HUES6 (cell line): ENCODE results near the gene IL16.

Source experiments
- H3K27ac ChIP-seq: 2 replicates; pipeline ENCODE4 v1.7.0; 2013; ENCODE audit warnings: low read depth, mild to moderate bottlenecking, low read length, inconsistent platforms
- H3K27me3 ChIP-seq: 2 replicates; pipeline ENCODE4 v1.6.1; 2013; ENCODE audit warnings: low read length; ENCODE audit not compliant: control insufficient read depth, insufficient read depth
- H3K36me3 ChIP-seq: 2 replicates; pipeline ENCODE4 v1.6.1; 2013; ENCODE audit warnings: low read length; ENCODE audit not compliant: control insufficient read depth, insufficient read depth
- H3K4me1 ChIP-seq: 2 replicates; pipeline ENCODE4 v1.6.1; 2013; ENCODE audit warnings: low read length; ENCODE audit not compliant: control insufficient read depth, insufficient read depth
- H3K4me3 ChIP-seq: 2 replicates; pipeline ENCODE4 v1.5.1; 2013; ENCODE audit warnings: low read depth, low read length
- H3K9ac ChIP-seq: one replicate; pipeline ENCODE4 v1.6.1; 2013; ENCODE audit warnings: mild to moderate bottlenecking, low read length
- H3K9me3 ChIP-seq: 2 replicates; pipeline ENCODE4 v1.6.1; 2013; ENCODE audit warnings: low read depth, low read length; ENCODE audit not compliant: control insufficient read depth, insufficient read depth

IL16 gene

GRCh38 chr15:81256916-81257315 lies 60.2 kb downstream of the IL16 start:
- Histone ChIP-seq H3K4me1 (no peaks in the 10 kb centered on the region), H3K9me3 (no peaks in the 10 kb centered on the region), H3K9ac (no peak overlapping the region), H3K36me3 (no peaks in the 10 kb centered on the region), H3K27ac (no peak overlapping the region), H3K4me3 (no peak overlapping the region), H3K27me3 (no peaks in the 10 kb centered on the region; the same call in 1 of the 2 replicates)

- H3K27me3 ChIP-seq = no peaks in the 10 kb centered on the region; the same call in 1 of the 2 replicates
- H3K9me3 ChIP-seq = no peaks in the 10 kb centered on the region
- H3K27ac ChIP-seq = no peak overlapping the region
- H3K4me1 ChIP-seq = no peaks in the 10 kb centered on the region
- H3K36me3 ChIP-seq = no peaks in the 10 kb centered on the region
- no peak overlapping the region for H3K4me3 ChIP-seq
- H3K9ac ChIP-seq = no peak overlapping the region
These were observed 60.8 kb downstream of the IL16 start for GRCh38 chr15:81257435-81257834.

GRCh38 chr15:81258455-81258854 lies 61.8 kb downstream of the IL16 start:
- no peaks in the 10 kb centered on the region for H3K4me1 ChIP-seq
- H3K27me3 ChIP-seq = no peaks in the 10 kb centered on the region; the same call in 1 of the 2 replicates
- H3K9ac ChIP-seq = no peak overlapping the region
- H3K9me3 ChIP-seq = no peaks in the 10 kb centered on the region
- no peaks in the 10 kb centered on the region for H3K36me3 ChIP-seq
- H3K4me3 ChIP-seq = no peak overlapping the region
- no peak overlapping the region for H3K27ac ChIP-seq

- Histone ChIP-seq H3K36me3 (no peaks in the 10 kb centered on the region), H3K27me3 (no peaks in the 10 kb centered on the region; the same call in 1 of the 2 replicates)
These were observed 63.1 kb downstream of the IL16 start for GRCh38 chr15:81259760-81260298.

GRCh38 chr15:81261172-81261811 lies 64.6 kb downstream of the IL16 start:
- Histone ChIP-seq H3K27me3 (no peaks in the 10 kb centered on the region; the same call in 1 of the 2 replicates), H3K9me3 (no peaks in the 10 kb centered on the region), H3K4me3 (no peak overlapping the region), H3K27ac (no peak overlapping the region), H3K36me3 (no peaks in the 10 kb centered on the region), H3K9ac (no peak overlapping the region), H3K4me1 (peaks cover 7% of the 10 kb centered on the region)

More at GRCh38 chr15:81259760-81260298, 63.1 kb downstream of the IL16 start:
- Histone ChIP-seq H3K27ac (no peak overlapping the region), H3K9me3 (no peaks in the 10 kb centered on the region), H3K9ac (no peak overlapping the region), H3K4me1 (no peaks in the 10 kb centered on the region), H3K4me3 (no peak overlapping the region)

- no peak overlapping the region for H3K27ac ChIP-seq
- peaks cover 7% of the 10 kb centered on the region for H3K4me1 ChIP-seq
- no peak overlapping the region for H3K4me3 ChIP-seq
- H3K27me3 ChIP-seq = no peaks in the 10 kb centered on the region; the same call in 1 of the 2 replicates
- no peaks in the 10 kb centered on the region for H3K9me3 ChIP-seq
- no peaks in the 10 kb centered on the region for H3K36me3 ChIP-seq
- no peak overlapping the region for H3K9ac ChIP-seq
These were observed 66.8 kb downstream of the IL16 start for GRCh38 chr15:81263477-81263876.

GRCh38 chr15:81264072-81264857 lies 67.6 kb downstream of the IL16 start:
- H3K9ac ChIP-seq = no peak overlapping the region
- H3K36me3 ChIP-seq = no peaks in the 10 kb centered on the region
- no peaks in the 10 kb centered on the region for H3K27me3 ChIP-seq
- H3K9me3 ChIP-seq = no peaks in the 10 kb centered on the region
- no peak overlapping the region for H3K4me3 ChIP-seq
- no peak overlapping the region for H3K27ac ChIP-seq
- peaks cover 7% of the 10 kb centered on the region for H3K4me1 ChIP-seq

- Histone ChIP-seq H3K36me3 (no peaks in the 10 kb centered on the region), H3K4me3 (no peak overlapping the region), H3K27ac (no peak overlapping the region), H3K4me1 (peaks cover 7% of the 10 kb centered on the region), H3K9ac (no peak overlapping the region), H3K27me3 (no peaks in the 10 kb centered on the region), H3K9me3 (no peaks in the 10 kb centered on the region)
These were observed 68.7 kb downstream of the IL16 start for GRCh38 chr15:81265256-81265943.

- Histone ChIP-seq H3K27me3 (no peaks in the 10 kb centered on the region), H3K9me3 (no peaks in the 10 kb centered on the region), H3K9ac (no peak overlapping the region), H3K4me1 (peaks cover 7% of the 10 kb centered on the region), H3K36me3 (no peaks in the 10 kb centered on the region), H3K27ac (no peak overlapping the region), H3K4me3 (peak overlapping the region; percentile 43)
These were observed 69.5 kb downstream of the IL16 start for GRCh38 chr15:81265944-81266775.

GRCh38 chr15:81268340-81268739 lies 71.7 kb downstream of the IL16 start:
- Histone ChIP-seq H3K4me1 (peaks cover 7% of the 10 kb centered on the region), H3K27ac (no peak overlapping the region), H3K27me3 (no peaks in the 10 kb centered on the region), H3K9ac (no peak overlapping the region), H3K36me3 (no peaks in the 10 kb centered on the region), H3K4me3 (no peak overlapping the region), H3K9me3 (no peaks in the 10 kb centered on the region)
